Measurements from ENCODE around the gene FOLR1.

FOLR1 gene

DNA sequence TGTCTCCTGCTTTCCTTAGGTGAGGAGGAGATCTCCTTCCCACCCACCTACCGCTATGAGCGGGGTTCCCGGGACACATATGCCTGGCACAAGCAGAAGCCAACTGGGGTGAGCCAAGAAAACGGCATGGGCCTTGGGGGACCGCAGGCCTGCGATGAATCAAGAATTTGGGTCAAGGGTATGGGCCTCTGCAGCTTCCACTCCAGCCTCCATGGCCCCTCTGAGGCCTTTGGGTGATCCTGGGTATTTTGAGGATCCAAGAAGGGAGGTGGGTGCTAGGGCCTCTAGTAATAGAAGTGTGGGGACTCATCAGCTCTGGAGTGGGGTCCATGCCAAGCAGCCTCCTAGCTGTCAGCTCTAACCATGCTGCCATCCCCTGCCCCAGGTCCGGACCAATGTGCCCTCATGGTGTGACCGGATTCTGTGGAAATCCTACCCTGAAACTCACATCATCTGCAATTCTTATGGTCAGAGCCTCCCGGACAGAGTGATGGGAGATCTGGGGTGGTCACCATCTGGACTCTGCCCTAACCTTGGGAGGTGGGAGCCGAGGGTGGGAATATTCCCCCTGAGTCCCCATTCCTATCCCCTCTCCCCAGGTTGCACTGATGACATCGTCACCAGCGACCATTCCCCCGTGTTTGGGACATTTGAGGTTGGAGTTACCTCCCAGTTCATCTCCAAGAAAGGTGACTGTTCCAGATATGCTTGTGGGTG, 41.3 kb downstream of the FOLR1 start:
- DNase-seq (ENCODE audit: extremely low spot score, insufficient read length, low read depth) (no peak), FAIRE-seq (no peak)

DNA sequence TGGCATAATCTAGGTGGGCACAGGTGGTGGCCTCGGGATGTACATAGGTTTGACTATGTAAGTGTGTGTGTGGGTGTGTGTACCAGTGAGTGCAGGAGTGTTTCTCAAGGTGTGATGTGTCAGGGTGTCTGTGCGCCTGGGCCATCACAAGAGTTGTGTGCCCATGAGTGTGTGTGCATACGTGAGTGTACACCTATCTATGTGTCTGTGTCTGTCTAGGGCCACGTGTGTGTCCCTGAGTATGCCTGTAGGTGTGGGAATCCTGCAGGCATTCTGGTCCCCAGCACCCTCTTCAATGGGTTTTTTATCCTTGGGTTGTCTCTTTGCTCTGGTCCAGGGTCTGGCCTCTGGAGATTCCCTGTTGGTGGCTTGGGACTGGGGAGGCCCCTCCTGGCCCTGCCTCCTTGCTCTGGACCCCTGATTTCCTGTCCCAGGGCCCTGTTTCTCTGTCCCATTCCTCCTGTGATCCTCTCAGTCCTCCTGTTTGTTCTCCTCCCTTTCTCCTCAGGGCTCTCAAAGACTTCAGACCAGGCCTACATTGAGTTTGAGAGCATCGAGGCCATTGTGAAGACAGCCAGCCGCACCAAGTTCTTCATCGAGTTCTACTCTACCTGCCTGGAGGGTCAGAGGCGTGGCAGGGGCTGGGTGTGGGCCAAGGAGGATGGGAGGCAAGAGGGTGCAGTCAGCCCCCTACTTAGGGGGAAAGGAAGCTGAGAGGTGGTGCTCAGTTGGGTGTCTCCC, 42.0 kb downstream of the FOLR1 start:
- FAIRE-seq (no peak), DNase-seq (ENCODE audit: extremely low spot score, insufficient read length, low read depth) (no peak)

- FAIRE-seq (no peak), DNase-seq (ENCODE audit: extremely low spot score, insufficient read length, low read depth) (no peak)
Observed at GRCh38 chr11:72234514-72234830, 42.5 kb downstream of the FOLR1 start.

GRCh38 chr11:72234920-72235319, 43.0 kb downstream of the FOLR1 start:
- FAIRE-seq: no peak
- no peak for DNase-seq (ENCODE audit: extremely low spot score, insufficient read length, low read depth)

GRCh38 chr11:72235351-72236057, 43.6 kb downstream of the FOLR1 start:
- FAIRE-seq (no peak), DNase-seq (ENCODE audit: extremely low spot score, insufficient read length, low read depth) (no peak)

GRCh38 chr11:72236083-72236697, 44.2 kb downstream of the FOLR1 start:
- FAIRE-seq (no peak), DNase-seq (ENCODE audit: extremely low spot score, insufficient read length, low read depth) (no peak)

DNA sequence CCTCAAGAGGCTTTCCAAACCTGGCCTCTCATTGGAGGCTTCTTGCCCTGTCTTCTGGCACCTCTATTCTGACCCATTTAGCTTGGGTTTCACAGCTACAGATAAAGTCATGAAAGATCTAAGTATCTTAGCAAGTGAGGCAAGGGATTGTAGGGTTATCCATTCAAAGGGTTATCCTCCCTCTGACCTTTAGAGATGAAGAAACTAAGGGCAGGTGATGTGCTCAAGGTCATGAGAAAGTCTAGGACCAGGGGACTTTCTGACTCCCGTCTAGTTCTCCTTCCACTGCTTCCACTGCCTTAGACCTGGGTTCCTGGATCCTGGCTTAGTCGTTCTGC, 44.8 kb downstream of the FOLR1 start:
- FAIRE-seq (no peak), DNase-seq (ENCODE audit: extremely low spot score, insufficient read length, low read depth) (no peak)

DNA sequence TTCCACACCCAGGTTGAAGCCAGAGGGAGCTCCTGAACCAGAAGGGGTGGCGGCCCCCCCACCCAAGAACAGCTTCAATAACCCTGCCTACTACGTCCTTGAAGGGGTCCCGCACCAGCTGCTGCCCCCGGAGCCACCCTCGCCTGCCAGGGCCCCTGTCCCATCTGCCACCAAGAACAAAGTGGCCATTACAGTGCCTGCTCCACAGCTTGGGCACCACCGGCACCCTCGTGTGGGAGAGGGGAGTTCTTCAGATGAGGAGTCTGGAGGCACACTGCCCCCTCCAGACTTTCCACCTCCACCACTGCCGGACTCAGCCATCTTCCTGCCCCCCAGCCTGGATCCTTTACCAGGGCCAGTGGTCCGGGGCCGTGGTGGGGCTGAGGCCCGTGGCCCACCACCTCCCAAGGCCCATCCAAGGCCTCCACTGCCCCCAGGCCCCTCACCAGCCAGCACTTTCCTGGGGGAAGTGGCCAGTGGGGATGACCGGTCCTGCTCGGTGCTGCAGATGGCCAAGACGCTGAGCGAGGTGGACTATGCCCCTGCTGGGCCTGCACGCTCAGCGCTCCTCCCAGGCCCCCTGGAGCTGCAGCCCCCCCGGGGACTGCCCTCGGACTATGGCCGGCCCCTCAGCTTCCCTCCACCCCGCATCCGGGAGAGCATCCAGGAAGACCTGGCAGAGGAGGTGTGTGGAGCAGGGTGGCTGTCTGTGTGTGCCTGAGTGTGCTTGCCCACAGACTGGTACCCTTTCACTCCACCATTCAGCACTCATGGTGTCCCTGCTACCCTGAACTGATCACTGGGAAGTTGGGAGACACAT, 45.4 kb downstream of the FOLR1 start:
- FAIRE-seq (no peak), DNase-seq (ENCODE audit: extremely low spot score, insufficient read length, low read depth) (no peak)

- FAIRE-seq (peak; percentile 68), DNase-seq (ENCODE audit: extremely low spot score, insufficient read length, low read depth) (peak; percentile 75)
Observed at GRCh38 chr11:72238040-72238450, 46.1 kb downstream of the FOLR1 start.

DNA sequence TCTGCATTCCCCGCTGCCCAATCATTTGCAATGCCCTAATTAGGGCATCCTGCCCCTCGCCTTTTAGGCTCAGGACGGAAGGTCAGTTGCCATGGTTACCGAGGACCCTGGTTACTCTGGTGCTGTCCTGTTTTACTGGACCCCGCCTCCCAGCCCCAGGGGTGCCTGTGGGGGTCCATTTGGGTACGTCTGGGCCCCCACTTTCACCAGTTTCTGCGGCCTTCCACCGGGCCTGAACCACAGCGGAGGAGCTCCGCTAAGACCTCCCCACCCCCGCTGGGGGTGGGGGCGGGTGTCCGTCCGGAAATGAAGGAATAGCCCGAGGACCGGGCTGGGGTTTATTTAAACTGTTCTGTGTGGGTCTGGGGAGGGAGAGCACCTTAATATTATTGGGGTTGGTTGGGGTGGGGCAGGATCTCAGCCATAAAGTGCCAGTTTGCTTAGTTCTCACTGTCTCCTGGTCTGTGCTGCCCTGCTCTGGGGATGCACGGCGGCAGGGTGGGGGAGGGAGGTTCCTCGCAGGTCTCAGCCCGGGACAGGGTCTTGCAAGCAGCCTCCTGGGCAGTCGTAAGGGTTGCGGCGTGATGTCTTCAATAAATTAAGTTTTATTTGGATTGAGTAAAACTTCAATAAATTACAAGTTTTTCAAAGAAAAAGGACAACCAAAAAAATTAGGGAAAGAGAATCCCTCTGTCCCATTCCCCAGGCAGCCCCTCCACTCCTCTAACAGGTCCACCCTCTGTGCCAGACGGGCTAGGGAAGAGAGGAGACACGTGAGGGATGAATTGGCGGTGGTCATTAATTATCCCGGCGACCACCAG, 46.8 kb downstream of the FOLR1 start:
- FAIRE-seq (no peak), DNase-seq (ENCODE audit: extremely low spot score, insufficient read length, low read depth) (no peak)

DNA sequence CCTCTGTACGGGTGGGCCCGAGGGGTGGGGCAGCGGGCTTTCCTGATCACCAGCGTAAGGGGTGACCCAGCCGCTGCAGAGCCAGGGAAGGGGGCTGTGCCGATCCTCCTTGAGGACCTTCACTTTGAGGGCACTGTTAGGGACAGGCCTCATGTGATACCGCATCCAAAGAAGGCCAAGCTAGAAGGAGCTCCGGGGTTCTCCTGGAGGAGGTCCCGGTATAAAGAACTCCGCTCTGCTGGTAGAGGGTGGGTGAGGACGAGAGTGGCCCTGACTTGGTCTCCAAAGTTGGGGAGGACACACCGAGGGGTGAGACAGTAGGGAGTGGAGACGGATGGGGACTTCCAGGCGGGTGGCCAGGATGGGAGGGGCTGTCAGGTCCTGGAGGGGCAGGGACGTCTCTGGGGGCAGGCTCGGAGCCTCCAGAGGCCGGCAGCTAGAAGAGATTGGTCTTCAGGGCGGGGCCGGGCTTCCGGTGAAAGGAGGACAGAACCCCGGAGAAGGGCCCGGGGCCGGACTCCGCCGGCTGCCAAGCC, 47.4 kb downstream of the FOLR1 start:
- DNase-seq (ENCODE audit: extremely low spot score, insufficient read length, low read depth) (peak; percentile 57), FAIRE-seq (peak; percentile 26)

DNA sequence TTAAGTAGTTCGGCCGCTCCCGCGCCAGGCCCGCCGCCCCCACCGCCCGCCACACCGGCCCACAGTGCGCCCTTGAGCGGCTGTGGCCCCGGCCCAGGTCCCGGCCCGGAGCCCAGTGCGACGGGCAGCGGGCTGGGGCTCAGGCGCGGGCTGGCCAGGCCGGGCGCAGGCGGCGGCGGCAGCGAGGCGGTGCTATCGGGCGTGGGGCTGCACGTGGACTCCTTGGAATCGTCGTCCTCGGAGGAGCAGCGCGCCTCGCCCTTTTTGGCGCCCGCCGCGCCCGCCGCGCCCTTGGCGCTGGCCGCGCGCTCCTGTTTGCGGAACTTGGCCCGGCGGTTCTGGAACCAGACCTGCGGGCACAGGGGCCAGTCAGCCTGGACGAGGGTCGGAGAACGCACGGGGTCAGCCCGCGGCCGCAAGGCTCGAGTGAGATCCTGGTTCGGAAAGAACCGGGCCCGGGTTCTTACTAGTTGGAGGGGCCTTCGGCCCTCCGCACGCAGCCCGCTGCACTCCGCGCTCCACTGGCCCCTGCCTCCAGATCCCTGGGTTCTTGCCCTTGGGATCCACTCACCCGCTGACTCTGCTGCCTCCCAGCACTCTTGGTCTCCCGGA, 48.0 kb downstream of the FOLR1 start:
- FAIRE-seq: no peak

DNA sequence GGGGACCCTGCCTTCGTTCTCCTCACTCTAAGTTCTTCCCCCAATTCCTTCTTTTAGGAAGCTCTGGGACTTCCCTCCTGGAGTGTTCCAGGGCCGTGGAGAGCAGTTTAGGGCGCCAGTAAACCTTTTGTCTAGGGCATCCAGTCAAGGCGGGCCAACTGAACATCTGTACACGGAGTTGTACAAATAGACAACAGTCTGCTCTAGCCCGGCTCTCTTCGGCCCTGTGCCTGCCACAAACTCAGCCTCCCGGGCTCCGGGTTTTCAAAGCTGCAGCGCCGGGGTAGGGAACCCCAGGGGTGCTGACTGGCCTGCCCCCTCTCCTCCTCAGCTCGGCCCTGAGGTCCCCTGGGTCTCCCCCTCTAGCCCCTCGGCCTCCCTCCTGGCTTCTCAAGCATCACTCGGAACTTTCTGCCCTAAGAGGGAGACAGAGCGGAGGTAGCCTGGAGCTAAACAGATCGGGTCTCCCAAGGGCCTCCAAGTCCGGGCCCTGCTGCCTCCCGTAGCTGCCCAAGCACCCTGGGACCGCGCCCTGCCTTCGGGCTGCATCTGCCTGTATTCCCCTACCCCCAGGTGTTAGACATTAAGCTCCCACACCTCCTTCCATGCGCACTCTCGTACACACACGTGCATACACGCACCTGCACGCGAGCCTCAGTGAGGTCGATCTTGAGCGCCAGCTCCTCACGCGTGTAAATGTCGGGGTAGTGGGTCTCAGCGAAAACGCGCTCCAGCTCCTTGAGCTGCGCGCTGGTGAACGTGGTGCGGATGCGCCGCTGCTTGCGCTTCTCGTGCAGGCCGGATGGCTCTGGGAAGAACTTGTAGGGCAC, 48.7 kb downstream of the FOLR1 start:
- FAIRE-seq (no peak), DNase-seq (ENCODE audit: extremely low spot score, insufficient read length, low read depth) (no peak)

More for the DNA sequence above, 48.0 kb downstream of the FOLR1 start:
- DNase-seq (ENCODE audit: extremely low spot score, insufficient read length, low read depth): no peak

- FAIRE-seq: no peak
- DNase-seq (ENCODE audit: extremely low spot score, insufficient read length, low read depth): no peak
Observed at GRCh38 chr11:72241291-72241781, 49.4 kb downstream of the FOLR1 start.

DNA sequence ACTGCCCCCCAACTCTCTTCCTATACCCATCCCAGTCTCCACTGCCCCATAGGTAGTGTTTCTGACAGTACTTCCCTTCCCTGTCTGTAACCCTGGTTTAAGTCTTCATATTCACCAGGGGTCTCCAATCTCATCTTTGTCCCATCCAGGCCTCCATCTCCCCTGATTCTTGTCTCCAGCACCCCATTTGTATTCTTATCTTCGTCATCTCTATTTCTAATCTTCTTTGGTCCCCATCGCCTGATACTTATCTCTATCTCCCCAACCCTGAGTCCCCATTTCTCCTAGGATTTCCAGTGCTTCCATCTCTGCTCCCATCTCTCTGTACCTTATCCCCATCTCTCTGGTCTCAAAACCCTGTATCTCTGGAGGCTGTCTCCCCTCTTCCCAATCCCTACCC, 50.2 kb downstream of the FOLR1 start:
- no peak for FAIRE-seq
- no peak for DNase-seq (ENCODE audit: extremely low spot score, insufficient read length, low read depth)

GRCh38 chr11:72243173-72244059, 51.5 kb downstream of the FOLR1 start:
- FAIRE-seq: no peak
- no peak for DNase-seq (ENCODE audit: extremely low spot score, insufficient read length, low read depth)

- DNase-seq (ENCODE audit: extremely low spot score, insufficient read length, low read depth): no peak
- no peak for FAIRE-seq
Observed at GRCh38 chr11:72244060-72244360, 52.1 kb downstream of the FOLR1 start, which contains the start of gene PHOX2A. TSS of gene PHOX2A (minus strand) at chr11:72244176. CDS start at chr11:72244004, 172 bp downstream.

Measured in GM18507 (cell line).